ENCODE measurements around the gene TAF15. TPM values are rescaled to one million over a fixed set of nuclear protein-coding genes. Genes with fewer than 3 reads are reported as not detected.

Gene TAF15
- total RNA-seq, 2 experiments from 2014 or later, result 252 to 256 TPM

- Mint-ChIP-seq H3K4me1 (ENCODE audit: low read depth) (no peaks in the 10 kb centered on the region), H3K4me3 (no peak overlapping the region), H3K9me3 (no peaks in the 10 kb centered on the region), H3K36me3 (ENCODE audit: low read depth) (peaks cover 47% of the 10 kb centered on the region), H3K27ac (no peak overlapping the region), H3K27me3 (ENCODE audit: low read depth) (no peaks in the 10 kb centered on the region)
- no peak for DNase-seq
- CTCF ChIA-PET, result interaction anchor here (0.6 to 1.9 kb wide), 5 partner anchors 14 to 223 kb away, joined by 3 to 6 read pairs (median 4); no protein-coding TSS in a partner anchor
- intact Hi-C loops (cut with micrococcal nuclease), result no loop called here
Observed at GRCh38 chr17:35841505-35841904, 32.2 kb downstream of the TAF15 start.

- no peak overlapping the region for H3K27ac Mint-ChIP-seq
Observed at GRCh38 chr17:35842239-35842638, 33.0 kb downstream of the TAF15 start.

GRCh38 chr17:35843698-35844097 lies 34.4 kb downstream of the TAF15 start:
- Mint-ChIP-seq H3K4me1 (ENCODE audit: low read depth) (no peaks in the 10 kb centered on the region), H3K36me3 (ENCODE audit: low read depth) (peaks cover 45% of the 10 kb centered on the region), H3K9me3 (no peaks in the 10 kb centered on the region), H3K27ac (no peak overlapping the region), H3K27me3 (ENCODE audit: low read depth) (no peaks in the 10 kb centered on the region), H3K4me3 (no peak overlapping the region)
- intact Hi-C loops (cut with micrococcal nuclease), result no loop called here
- CTCF ChIA-PET, result no interaction called here
- no peak for DNase-seq

More at GRCh38 chr17:35842239-35842638, 33.0 kb downstream of the TAF15 start:
- Mint-ChIP-seq H3K4me1 (ENCODE audit: low read depth) (no peaks in the 10 kb centered on the region), H3K27me3 (ENCODE audit: low read depth) (no peaks in the 10 kb centered on the region), H3K36me3 (ENCODE audit: low read depth) (peaks cover 45% of the 10 kb centered on the region), H3K9me3 (no peaks in the 10 kb centered on the region), H3K4me3 (no peak overlapping the region)
- CTCF ChIA-PET, result interaction anchor here (1.0 to 1.9 kb wide), 3 partner anchors 13 to 78 kb away, joined by 3 to 6 read pairs (median 3); no protein-coding TSS in a partner anchor
- intact Hi-C loops (cut with micrococcal nuclease), result no loop called here
- no peak for DNase-seq

GRCh38 chr17:35844547-35844946 lies 35.3 kb downstream of the TAF15 start:
- Mint-ChIP-seq H3K27me3 (ENCODE audit: low read depth) (no peaks in the 10 kb centered on the region), H3K36me3 (ENCODE audit: low read depth) (peaks cover 46% of the 10 kb centered on the region), H3K4me1 (ENCODE audit: low read depth) (no peaks in the 10 kb centered on the region), H3K9me3 (no peaks in the 10 kb centered on the region), H3K4me3 (no peak overlapping the region), H3K27ac (no peak overlapping the region)
- intact Hi-C loops (cut with micrococcal nuclease), result no loop called here
- no peak for DNase-seq
- CTCF ChIA-PET, result no interaction called here

GRCh38 chr17:35846055-35846809 lies 36.9 kb downstream of the TAF15 start:
- Mint-ChIP-seq H3K4me1 (ENCODE audit: low read depth) (no peaks in the 10 kb centered on the region), H3K36me3 (ENCODE audit: low read depth) (peaks cover 45% of the 10 kb centered on the region), H3K9me3 (no peaks in the 10 kb centered on the region), H3K4me3 (no peak overlapping the region), H3K27ac (no peak overlapping the region), H3K27me3 (ENCODE audit: low read depth) (no peaks in the 10 kb centered on the region)
- CTCF ChIA-PET, result interaction anchor here (1.0 to 1.3 kb wide), 2 partner anchors 11 to 82 kb away, joined by 3 to 4 read pairs; no protein-coding TSS in a partner anchor
- intact Hi-C loops (cut with micrococcal nuclease), result loop anchor here (5.0 kb wide), 1 partner anchor 86 kb away; the partner anchor contains the start of gene RDM1
- DNase-seq, result no peak

GRCh38 chr17:35847006-35847405 lies 37.7 kb downstream of the TAF15 start:
- no peak overlapping the region for H3K27ac Mint-ChIP-seq

GRCh38 chr17:35847633-35848373 lies 38.5 kb downstream of the TAF15 start:
- no peak for DNase-seq
- H3K27me3 Mint-ChIP-seq (ENCODE audit: low read depth), result no peaks in the 10 kb centered on the region
- no peaks in the 10 kb centered on the region for H3K9me3 Mint-ChIP-seq
- H3K36me3 Mint-ChIP-seq (ENCODE audit: low read depth), result peaks cover 37% of the 10 kb centered on the region
- H3K27ac Mint-ChIP-seq, result no peak overlapping the region
- intact Hi-C loops (cut with micrococcal nuclease), result loop anchor here (5.0 kb wide), 1 partner anchor 84 kb away; the partner anchor contains the start of gene RDM1
- no peak overlapping the region for H3K4me3 Mint-ChIP-seq
- H3K4me1 Mint-ChIP-seq (ENCODE audit: low read depth), result no peaks in the 10 kb centered on the region
- CTCF ChIA-PET, result interaction anchor here (0.6 to 2.3 kb wide), 6 partner anchors 15 to 121 kb away, joined by 3 to 9 read pairs (median 4); no protein-coding TSS in a partner anchor

More at GRCh38 chr17:35847006-35847405, 37.7 kb downstream of the TAF15 start:
- intact Hi-C loops (cut with micrococcal nuclease), result loop anchor here (5.0 kb wide), 1 partner anchor 85 kb away; the partner anchor contains the start of gene RDM1
- no peaks in the 10 kb centered on the region for H3K9me3 Mint-ChIP-seq
- no peaks in the 10 kb centered on the region for H3K4me1 Mint-ChIP-seq (ENCODE audit: low read depth)
- DNase-seq, result no peak
- H3K36me3 Mint-ChIP-seq (ENCODE audit: low read depth), result peaks cover 44% of the 10 kb centered on the region
- CTCF ChIA-PET, result interaction anchor here (0.6 to 1.3 kb wide), 4 partner anchors 10 to 83 kb away, joined by 3 to 4 read pairs (median 3); no protein-coding TSS in a partner anchor
- H3K4me3 Mint-ChIP-seq, result no peak overlapping the region
- H3K27me3 Mint-ChIP-seq (ENCODE audit: low read depth), result no peaks in the 10 kb centered on the region

- no peaks in the 10 kb centered on the region for H3K27me3 Mint-ChIP-seq (ENCODE audit: low read depth)
- DNase-seq, result peak; percentile 72
- intact Hi-C loops (cut with micrococcal nuclease), result loop anchor here (5.0 to 10.0 kb wide), 2 partner anchors 83 to 225 kb away; partner anchors contain the start of gene RDM1
- H3K27ac Mint-ChIP-seq, result no peak overlapping the region
- peaks cover 29% of the 10 kb centered on the region for H3K36me3 Mint-ChIP-seq (ENCODE audit: low read depth)
- no peak overlapping the region for H3K4me3 Mint-ChIP-seq
- CTCF ChIA-PET, result interaction anchor here (0.6 to 2.3 kb wide), 17 partner anchors 11 to 550 kb away, joined by 3 to 9 read pairs (median 4); partner anchors contain the start of gene CCL5
- no peaks in the 10 kb centered on the region for H3K4me1 Mint-ChIP-seq (ENCODE audit: low read depth)
- H3K9me3 Mint-ChIP-seq, result no peaks in the 10 kb centered on the region
Observed at GRCh38 chr17:35849469-35850348, 40.4 kb downstream of the TAF15 start.

GRCh38 chr17:35855965-35856364 lies 46.7 kb downstream of the TAF15 start:
- Mint-ChIP-seq H3K4me3 (no peak overlapping the region), H3K27me3 (ENCODE audit: low read depth) (no peaks in the 10 kb centered on the region), H3K4me1 (ENCODE audit: low read depth) (peaks cover 2% of the 10 kb centered on the region), H3K36me3 (ENCODE audit: low read depth) (peaks cover 13% of the 10 kb centered on the region), H3K9me3 (no peaks in the 10 kb centered on the region), H3K27ac (no peak overlapping the region)
- no peak for DNase-seq
- CTCF ChIA-PET, result interaction anchor here (1.3 kb wide), 1 partner anchor 14 kb away, joined by 3 read pairs; no protein-coding TSS in a partner anchor
- intact Hi-C loops (cut with micrococcal nuclease), result loop anchor here (10.0 kb wide), 1 partner anchor 219 kb away; no protein-coding TSS in a partner anchor

- no peak for DNase-seq
- no peak overlapping the region for H3K27ac Mint-ChIP-seq
- no peak overlapping the region for H3K4me3 Mint-ChIP-seq
- intact Hi-C loops (cut with micrococcal nuclease), result loop anchor here (10.0 kb wide), 1 partner anchor 218 kb away; no protein-coding TSS in a partner anchor
- CTCF ChIA-PET, result interaction anchor here (0.6 to 1.2 kb wide), 2 partner anchors 10 to 14 kb away, joined by 3 to 5 read pairs; no protein-coding TSS in a partner anchor
- no peaks in the 10 kb centered on the region for H3K27me3 Mint-ChIP-seq (ENCODE audit: low read depth)
- H3K4me1 Mint-ChIP-seq (ENCODE audit: low read depth), result peaks cover 2% of the 10 kb centered on the region
- no peaks in the 10 kb centered on the region for H3K9me3 Mint-ChIP-seq
- peaks cover 10% of the 10 kb centered on the region for H3K36me3 Mint-ChIP-seq (ENCODE audit: low read depth)
Observed at GRCh38 chr17:35856603-35857002, 47.3 kb downstream of the TAF15 start.

GRCh38 chr17:35864853-35865252 lies 55.6 kb downstream of the TAF15 start:
- peaks cover 3% of the 10 kb centered on the region for H3K36me3 Mint-ChIP-seq (ENCODE audit: low read depth)

More at GRCh38 chr17:35864853-35865252, 55.6 kb downstream of the TAF15 start:
- no peak for DNase-seq
- CTCF ChIA-PET, result interaction anchor here (1.7 kb wide), 1 partner anchor 14 kb away, joined by 4 read pairs; no protein-coding TSS in a partner anchor
- Mint-ChIP-seq H3K4me1 (ENCODE audit: low read depth) (peaks cover 6% of the 10 kb centered on the region), H3K27me3 (ENCODE audit: low read depth) (no peaks in the 10 kb centered on the region), H3K9me3 (no peaks in the 10 kb centered on the region), H3K4me3 (no peak overlapping the region), H3K27ac (no peak overlapping the region)
- intact Hi-C loops (cut with micrococcal nuclease), result no loop called here

All from activated naive CD4-positive, alpha-beta T cell treated with anti-CD3 and anti-CD28 coated beads for 36 hours (primary cell).